Progenitor cell of endocrine pancreas (in vitro differentiated cells): ENCODE measurements around the gene ADAR. TPM values are rescaled to one million over a fixed set of nuclear protein-coding genes. Genes with fewer than 3 reads are reported as not detected.

Source experiments
- DNase-seq: peaks from one replicate; pipeline ENCODE4 v3.0.0; 2021; ENCODE audit warnings: low spot score; ENCODE audit not compliant: unreplicated experiment
- H3K27ac Mint-ChIP-seq: 2 replicates; pipeline ENCODE4 v1.8.0; 2021; ENCODE audit warnings: mild to moderate bottlenecking, moderate library complexity, mixed read lengths
- H3K27me3 Mint-ChIP-seq: 2 replicates; pipeline ENCODE4 v1.8.0; 2021; ENCODE audit warnings: mixed read lengths
- H3K36me3 Mint-ChIP-seq: 2 replicates; pipeline ENCODE4 v1.8.0; 2022; ENCODE audit warnings: mixed read lengths; ENCODE audit not compliant: insufficient read depth
- H3K4me1 Mint-ChIP-seq: 2 replicates; pipeline ENCODE4 v1.8.0; 2021; ENCODE audit warnings: low read depth, mixed read lengths
- H3K4me3 Mint-ChIP-seq: 2 replicates; pipeline ENCODE4 v1.8.0; 2021; ENCODE audit warnings: low read depth, mild to moderate bottlenecking, moderate library complexity, mixed read lengths
- H3K9me3 Mint-ChIP-seq: 2 replicates; pipeline ENCODE4 v1.8.0; 2021; ENCODE audit warnings: low read depth, mixed read lengths
- total RNA-seq: library from RNA; stranded (reverse); gene quantifications from 2 replicates; pipeline ENCODE4 v1.2.1, GENCODE V29; 2021
- TF ChIP-seq, protein P1 (sequence below): fragments of 200-600 bp; sonication (generic); IDR thresholded peaks from one replicate; pipeline ENCODE4 v1.5.0; 2021; ENCODE audit warnings: antibody characterized with exemption, mild to moderate bottlenecking; ENCODE audit not compliant: unreplicated experiment

The ADAR gene
- total RNA-seq, 1 donor from 2014 or later: 179 TPM

DNA sequence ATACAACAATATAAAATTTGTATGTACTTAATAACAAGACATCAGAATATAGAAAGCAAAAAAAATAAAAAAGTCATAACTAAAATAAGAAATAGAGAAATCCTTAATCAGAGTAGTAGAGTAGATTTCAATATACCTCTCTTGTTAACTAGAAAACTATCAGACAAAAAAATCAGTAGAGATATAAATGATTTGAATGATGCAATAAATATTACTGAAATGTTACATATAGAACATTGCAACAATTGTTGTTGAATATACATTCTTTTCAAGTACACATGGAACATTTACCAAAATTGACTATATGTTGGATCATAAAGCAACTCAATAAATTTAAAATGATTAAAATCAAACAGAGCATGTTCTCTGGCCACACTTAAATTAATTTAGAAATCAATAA, 31.9 kb upstream of the ADAR start:
- H3K4me1 Mint-ChIP-seq: no peaks in the 10 kb centered on the region
- H3K27me3 Mint-ChIP-seq: peaks cover 14% of the 10 kb centered on the region
- peaks cover 12% of the 10 kb centered on the region for H3K9me3 Mint-ChIP-seq
- TF ChIP-seq, protein P1, sequence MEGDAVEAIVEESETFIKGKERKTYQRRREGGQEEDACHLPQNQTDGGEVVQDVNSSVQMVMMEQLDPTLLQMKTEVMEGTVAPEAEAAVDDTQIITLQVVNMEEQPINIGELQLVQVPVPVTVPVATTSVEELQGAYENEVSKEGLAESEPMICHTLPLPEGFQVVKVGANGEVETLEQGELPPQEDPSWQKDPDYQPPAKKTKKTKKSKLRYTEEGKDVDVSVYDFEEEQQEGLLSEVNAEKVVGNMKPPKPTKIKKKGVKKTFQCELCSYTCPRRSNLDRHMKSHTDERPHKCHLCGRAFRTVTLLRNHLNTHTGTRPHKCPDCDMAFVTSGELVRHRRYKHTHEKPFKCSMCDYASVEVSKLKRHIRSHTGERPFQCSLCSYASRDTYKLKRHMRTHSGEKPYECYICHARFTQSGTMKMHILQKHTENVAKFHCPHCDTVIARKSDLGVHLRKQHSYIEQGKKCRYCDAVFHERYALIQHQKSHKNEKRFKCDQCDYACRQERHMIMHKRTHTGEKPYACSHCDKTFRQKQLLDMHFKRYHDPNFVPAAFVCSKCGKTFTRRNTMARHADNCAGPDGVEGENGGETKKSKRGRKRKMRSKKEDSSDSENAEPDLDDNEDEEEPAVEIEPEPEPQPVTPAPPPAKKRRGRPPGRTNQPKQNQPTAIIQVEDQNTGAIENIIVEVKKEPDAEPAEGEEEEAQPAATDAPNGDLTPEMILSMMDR: no peak
- DNase-seq: no peak
- H3K27ac Mint-ChIP-seq: no peak overlapping the region
- no peak overlapping the region for H3K4me3 Mint-ChIP-seq
- no peaks in the 10 kb centered on the region for H3K36me3 Mint-ChIP-seq

DNA sequence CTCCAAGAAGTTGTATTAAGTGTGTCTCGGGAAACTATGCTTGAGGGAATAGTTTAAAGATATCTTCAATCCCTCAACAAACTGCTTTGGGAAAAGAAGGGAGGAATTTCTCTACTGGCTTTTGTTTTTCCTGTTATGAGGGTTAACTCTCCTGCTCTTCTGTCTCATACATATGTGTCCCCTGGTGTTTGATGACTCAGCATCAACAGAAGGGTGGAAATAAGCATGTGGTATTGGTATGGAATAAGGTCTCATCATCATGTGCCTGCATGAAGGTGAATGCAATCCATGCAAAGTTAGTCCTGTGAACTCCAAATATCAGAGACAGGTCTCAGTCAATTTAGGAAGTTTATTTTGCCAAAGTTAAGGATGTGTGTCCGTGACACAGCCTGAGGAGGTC, 27.2 kb upstream of the ADAR start:
- H3K27ac Mint-ChIP-seq: no peak overlapping the region
- TF ChIP-seq, protein P1: no peak
- H3K4me1 Mint-ChIP-seq: no peaks in the 10 kb centered on the region
- H3K27me3 Mint-ChIP-seq: peaks cover 26% of the 10 kb centered on the region
- H3K4me3 Mint-ChIP-seq: no peak overlapping the region
- no peak for DNase-seq
- no peaks in the 10 kb centered on the region for H3K36me3 Mint-ChIP-seq
- peaks cover 11% of the 10 kb centered on the region for H3K9me3 Mint-ChIP-seq

GRCh38 chr1:154629675-154630073, 21.7 kb upstream of the ADAR start:
- H3K4me3 Mint-ChIP-seq: no peak overlapping the region

GRCh38 chr1:154629061-154629674, 21.2 kb upstream of the ADAR start:
- Mint-ChIP-seq H3K9me3 (peaks cover 12% of the 10 kb centered on the region), H3K27ac (no peak overlapping the region), H3K27me3 (peaks cover 12% of the 10 kb centered on the region), H3K36me3 (no peaks in the 10 kb centered on the region), H3K4me1 (peaks cover 11% of the 10 kb centered on the region), H3K4me3 (peak overlapping the region; percentile 92)
- TF ChIP-seq, protein P1: no peak
- no peak for DNase-seq

More at GRCh38 chr1:154629675-154630073, 21.7 kb upstream of the ADAR start:
- H3K27ac Mint-ChIP-seq: no peak overlapping the region
- H3K4me1 Mint-ChIP-seq: peaks cover 11% of the 10 kb centered on the region
- H3K27me3 Mint-ChIP-seq: peaks cover 12% of the 10 kb centered on the region
- DNase-seq: no peak
- H3K9me3 Mint-ChIP-seq: peaks cover 12% of the 10 kb centered on the region
- H3K36me3 Mint-ChIP-seq: no peaks in the 10 kb centered on the region
- TF ChIP-seq, protein P1: no peak

- peaks cover 11% of the 10 kb centered on the region for H3K4me1 Mint-ChIP-seq
- peaks cover 12% of the 10 kb centered on the region for H3K9me3 Mint-ChIP-seq
- no peak for DNase-seq
- TF ChIP-seq, protein P1: no peak
- H3K27ac Mint-ChIP-seq: peak overlapping the region; percentile 99
- peak overlapping the region; percentile 92 for H3K4me3 Mint-ChIP-seq
- peaks cover 12% of the 10 kb centered on the region for H3K27me3 Mint-ChIP-seq
- no peaks in the 10 kb centered on the region for H3K36me3 Mint-ChIP-seq
Observed at GRCh38 chr1:154628121-154628405, 20.1 kb upstream of the ADAR start.
